Vagina (tissue), 2 donors: ENCODE measurements around the gene ASTL. TPM values are rescaled to one million over a fixed set of nuclear protein-coding genes. Genes with fewer than 3 reads are reported as not detected.
A peak's percentile ranks its signal among the peaks of the same experiment; 100 is the strongest.

ENCODE experiments used
- DNase-seq, 2 donors: peaks; one replicate each; pipeline ENCODE4 v3.0.0-alpha.2; 2017; ENCODE audit errors: extremely low spot score in 2 of 2
- H3K27ac ChIP-seq: fragments of 200-600 bp; sonication (generic); one replicate; pipeline ENCODE4 v1.5.1; 2019
- H3K27me3 ChIP-seq: fragments of 200-600 bp; sonication (generic); one replicate; pipeline ENCODE4 v1.5.1; 2019
- H3K36me3 ChIP-seq, 2 donors: fragments of 200-600 bp; sonication (generic); one replicate each; pipeline ENCODE4 v1.5.1; 2017 to 2019
- H3K4me1 ChIP-seq: fragments of 200-600 bp; sonication (generic); one replicate; pipeline ENCODE4 v1.5.1; 2019
- H3K4me3 ChIP-seq, 2 donors: fragments of 200-600 bp; sonication (generic); 1 replicate in 1 of 2; 2 replicates in 1 of 2; pipeline ENCODE4 v1.5.1; 2016 to 2019
- H3K9me3 ChIP-seq: fragments of 200-600 bp; sonication (generic); one replicate; pipeline ENCODE4 v1.5.1; 2019
- CTCF ChIP-seq, 3 experiments: fragments of 450-650 bp in 2 of 3; fragments of 200-600 bp in 1 of 3; sonication (generic) in 1 of 3; IDR thresholded peaks; one replicate each; pipeline ENCODE4 v1.5.1; 2017 to 2019; ENCODE audit warnings: antibody characterized with exemption in 3 of 3, mild to moderate bottlenecking in 2 of 3, moderate library complexity in 2 of 3
- POLR2A ChIP-seq, 2 donors: fragments of 450-650 bp; IDR thresholded peaks; one replicate each; pipeline ENCODE4 v1.6.1; 2017; ENCODE audit warnings: antibody characterized with exemption in 2 of 2, mild to moderate bottlenecking in 2 of 2, moderate library complexity in 2 of 2
- POLR2AphosphoS5 ChIP-seq, 2 donors: sonication (generic); formaldehyde crosslinking; IDR thresholded peaks; one replicate each; pipeline ENCODE4 v1.9.0; 2017; ENCODE audit warnings: antibody characterized with exemption in 2 of 2, mild to moderate bottlenecking in 2 of 2, low read depth in 1 of 2; ENCODE audit not compliant: insufficient read depth in 1 of 2
- intact Hi-C: fragments of 100-400 bp; cut with DNase I; formaldehyde crosslinking; loops from one replicate; pipeline ENCODE4 v1.15.1; 2023
- total RNA-seq: library from RNA; depleted of rRNA; stranded (reverse); fragments of >200 nt; gene quantifications from one replicate; pipeline ENCODE4 v1.2.3, GENCODE V29; 2016

The ASTL gene
- total RNA-seq, 1 donor from 2014 or later = not detected

GRCh38 chr2:96174251-96175144 is 36.2 kb upstream of the ASTL start:
- H3K9me3 ChIP-seq = no peaks in the 10 kb centered on the region
- no peaks in the 10 kb centered on the region for H3K36me3 ChIP-seq
- no peaks in the 10 kb centered on the region for H3K4me1 ChIP-seq
- no peaks in the 10 kb centered on the region for H3K27me3 ChIP-seq
- TF ChIP-seq POLR2AphosphoS5 (IDR thresholded peaks at IDR 0.05; ENCODE audit: insufficient read depth in 1 of 2, low read depth in 1 of 2) (peak in 1 of 2 donors; percentile 13), POLR2A (IDR thresholded peaks at IDR 0.05) (no peak), CTCF (IDR thresholded peaks at IDR 0.05) (peak; percentile 69 to 75 (median 70))
- no peak overlapping the region for H3K4me3 ChIP-seq
- intact Hi-C loops = no loop called here
- H3K27ac ChIP-seq = no peak overlapping the region
- no peak for DNase-seq

- H3K9me3 ChIP-seq = no peaks in the 10 kb centered on the region
- no peak for TF ChIP-seq POLR2AphosphoS5 (IDR thresholded peaks at IDR 0.05; ENCODE audit: insufficient read depth in 1 of 2, low read depth in 1 of 2)
- TF ChIP-seq CTCF (IDR thresholded peaks at IDR 0.05) = no peak
- no peak for TF ChIP-seq POLR2A (IDR thresholded peaks at IDR 0.05)
- H3K4me3 ChIP-seq = no peak overlapping the region
- H3K27ac ChIP-seq = no peak overlapping the region
- intact Hi-C loops = no loop called here
- no peak for DNase-seq
- no peaks in the 10 kb centered on the region for H3K36me3 ChIP-seq
- no peaks in the 10 kb centered on the region for H3K27me3 ChIP-seq
- no peaks in the 10 kb centered on the region for H3K4me1 ChIP-seq
These were observed 33.5 kb upstream of the ASTL start for GRCh38 chr2:96171831-96172230.

- H3K9me3 ChIP-seq = no peaks in the 10 kb centered on the region
- intact Hi-C loops = no loop called here
- TF ChIP-seq POLR2A (IDR thresholded peaks at IDR 0.05) (no peak), CTCF (IDR thresholded peaks at IDR 0.05) (no peak), POLR2AphosphoS5 (IDR thresholded peaks at IDR 0.05; ENCODE audit: insufficient read depth in 1 of 2, low read depth in 1 of 2) (no peak)
- H3K27ac ChIP-seq = no peak overlapping the region
- no peak for DNase-seq
- H3K36me3 ChIP-seq = no peaks in the 10 kb centered on the region
- H3K4me1 ChIP-seq = no peaks in the 10 kb centered on the region
- no peaks in the 10 kb centered on the region for H3K27me3 ChIP-seq
- no peak overlapping the region for H3K4me3 ChIP-seq
These were observed 32.3 kb upstream of the ASTL start for GRCh38 chr2:96170626-96171025.

GRCh38 chr2:96169868-96170507 is 31.7 kb upstream of the ASTL start:
- no peak for DNase-seq
- intact Hi-C loops = no loop called here
- H3K4me3 ChIP-seq = no peak overlapping the region
- H3K4me1 ChIP-seq = no peaks in the 10 kb centered on the region
- H3K27ac ChIP-seq = no peak overlapping the region
- H3K27me3 ChIP-seq = no peaks in the 10 kb centered on the region
- H3K36me3 ChIP-seq = no peaks in the 10 kb centered on the region
- H3K9me3 ChIP-seq = no peaks in the 10 kb centered on the region
- TF ChIP-seq POLR2A (IDR thresholded peaks at IDR 0.05) (no peak), CTCF (IDR thresholded peaks at IDR 0.05) (no peak), POLR2AphosphoS5 (IDR thresholded peaks at IDR 0.05; ENCODE audit: insufficient read depth in 1 of 2, low read depth in 1 of 2) (no peak)
